NCI-H748 (cell line): ENCODE data around the gene ADAMTS19.

Experiments
- DNase-seq: peaks from one replicate; lab custom pipeline; 2025; ENCODE audit not compliant: unreplicated experiment; lab: John Stamatoyannopoulos, UW

ADAMTS19 gene

GRCh38 chr5:129748913-129749880 is 289.1 kb downstream of the ADAMTS19 start:
- DNase-seq = no peak

GRCh38 chr5:129760636-129761325 is 300.7 kb downstream of the ADAMTS19 start:
- no peak for DNase-seq

- DNase-seq = no peak
Observed at GRCh38 chr5:129763651-129764050, 303.6 kb downstream of the ADAMTS19 start.

- no peak for DNase-seq
Observed at GRCh38 chr5:129766798-129767197, 306.7 kb downstream of the ADAMTS19 start.

GRCh38 chr5:129767927-129768380 is 307.9 kb downstream of the ADAMTS19 start:
- peak; percentile 84 for DNase-seq

GRCh38 chr5:129768735-129769134 is 308.6 kb downstream of the ADAMTS19 start:
- DNase-seq = no peak

GRCh38 chr5:129770024-129770820 is 310.1 kb downstream of the ADAMTS19 start:
- DNase-seq = no peak

- DNase-seq = peak; percentile 61
Observed at GRCh38 chr5:129771058-129771838, 311.1 kb downstream of the ADAMTS19 start.

GRCh38 chr5:129773376-129773775 is 313.3 kb downstream of the ADAMTS19 start:
- no peak for DNase-seq

GRCh38 chr5:129781594-129781993 is 321.5 kb downstream of the ADAMTS19 start:
- DNase-seq = no peak
